Muscle layer of duodenum (tissue), 2 donors: ENCODE data around the gene NDUFB8.

ENCODE experiments used
- H3K27ac ChIP-seq: one replicate; pipeline ENCODE4 v1.7.0; 2013; ENCODE audit warnings: mild to moderate bottlenecking, low read length
- H3K27me3 ChIP-seq: one replicate; pipeline ENCODE4 v1.7.0; 2013; ENCODE audit warnings: low read depth, mild to moderate bottlenecking, control low read depth, low read length
- H3K36me3 ChIP-seq, 2 donors: one replicate each; pipeline ENCODE4 v1.7.0; 2013; ENCODE audit warnings: low read length in 2 of 2, control low read depth in 1 of 2, mild to moderate bottlenecking in 1 of 2; ENCODE audit not compliant: insufficient read depth in 2 of 2, control insufficient read depth in 1 of 2
- H3K4me1 ChIP-seq, 2 donors: one replicate each; pipeline ENCODE4 v1.7.0; 2013; ENCODE audit warnings: low read length in 2 of 2, mild to moderate bottlenecking in 2 of 2, control low read depth in 1 of 2, moderate library complexity in 1 of 2; ENCODE audit not compliant: insufficient read depth in 2 of 2, control insufficient read depth in 1 of 2
- H3K4me3 ChIP-seq, 2 donors: one replicate each; pipeline ENCODE4 v1.7.0; 2013; ENCODE audit warnings: low read length in 2 of 2, low read depth in 1 of 2, mild to moderate bottlenecking in 1 of 2
- H3K9me3 ChIP-seq, 2 donors: one replicate each; pipeline ENCODE4 v1.7.0; 2013; ENCODE audit warnings: low read length in 2 of 2, control low read depth in 1 of 2, mild to moderate bottlenecking in 1 of 2; ENCODE audit not compliant: control insufficient read depth in 1 of 2
- donor health status: healthy.

NDUFB8 gene

DNA sequence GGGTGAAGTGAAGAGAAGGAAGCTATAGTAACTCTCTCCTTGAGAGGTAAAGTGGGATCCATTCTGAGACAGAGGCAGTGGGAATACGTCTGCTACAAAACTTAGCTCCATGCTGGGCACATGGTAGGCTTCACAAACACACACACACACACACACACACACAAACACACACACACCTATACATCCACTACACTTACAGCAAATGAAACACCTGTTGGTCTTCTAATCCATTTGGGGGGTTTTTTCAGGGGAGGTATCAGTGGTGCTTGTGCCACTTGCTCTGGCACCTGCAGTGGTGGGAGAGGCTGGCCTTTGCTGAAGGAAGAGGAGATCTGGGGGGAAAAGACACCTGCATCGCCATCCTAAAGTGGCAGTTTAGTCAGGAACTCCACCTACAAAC is 24.5 kb downstream of the NDUFB8 start:
- Histone ChIP-seq H3K4me1 (no peaks in the 10 kb centered on the region), H3K36me3 (peaks cover 33 to 80% of the 10 kb centered on the region in 2 donors), H3K27ac (no peak overlapping the region), H3K27me3 (no peaks in the 10 kb centered on the region), H3K4me3 (no peak overlapping the region), H3K9me3 (no peaks in the 10 kb centered on the region)

- Histone ChIP-seq H3K9me3 (no peaks in the 10 kb centered on the region), H3K27me3 (no peaks in the 10 kb centered on the region), H3K27ac (no peak overlapping the region), H3K4me1 (no peaks in the 10 kb centered on the region), H3K36me3 (peaks cover 41 to 80% of the 10 kb centered on the region in 2 donors), H3K4me3 (no peak overlapping the region)
Observed at GRCh38 chr10:100504096-100504495, 25.6 kb downstream of the NDUFB8 start.

DNA sequence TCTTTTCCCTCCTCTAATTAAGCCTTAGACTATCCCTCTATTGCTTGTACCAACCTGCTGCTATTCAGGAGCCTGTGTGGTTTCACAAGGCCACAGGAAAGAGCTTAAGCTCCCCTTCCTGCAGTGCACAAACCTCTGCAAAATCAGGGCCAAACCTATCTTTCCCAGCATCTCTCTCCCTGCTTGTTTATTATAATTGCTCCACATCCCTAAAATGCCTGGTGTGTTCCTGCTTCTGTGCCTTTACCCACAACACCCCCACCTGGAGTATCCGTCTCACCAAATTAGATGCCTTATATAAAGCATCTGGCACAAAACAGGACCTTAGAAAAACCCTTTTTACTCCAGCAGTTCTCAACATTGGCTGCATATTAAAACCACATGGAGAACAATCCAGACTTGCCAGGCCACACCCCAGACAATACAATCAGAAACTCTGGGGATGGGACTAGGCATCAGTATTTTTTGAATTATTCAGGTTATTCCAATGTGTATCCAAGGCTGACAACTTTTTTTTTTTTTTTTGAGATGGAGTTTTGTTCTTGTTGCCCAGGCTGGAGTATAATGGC is 26.7 kb downstream of the NDUFB8 start:
- H3K9me3 ChIP-seq = no peaks in the 10 kb centered on the region
- H3K4me1 ChIP-seq = no peaks in the 10 kb centered on the region
- H3K4me3 ChIP-seq = no peak overlapping the region
- peaks cover 44 to 84% of the 10 kb centered on the region in 2 donors for H3K36me3 ChIP-seq
- H3K27me3 ChIP-seq = no peaks in the 10 kb centered on the region
- H3K27ac ChIP-seq = no peak overlapping the region

DNA sequence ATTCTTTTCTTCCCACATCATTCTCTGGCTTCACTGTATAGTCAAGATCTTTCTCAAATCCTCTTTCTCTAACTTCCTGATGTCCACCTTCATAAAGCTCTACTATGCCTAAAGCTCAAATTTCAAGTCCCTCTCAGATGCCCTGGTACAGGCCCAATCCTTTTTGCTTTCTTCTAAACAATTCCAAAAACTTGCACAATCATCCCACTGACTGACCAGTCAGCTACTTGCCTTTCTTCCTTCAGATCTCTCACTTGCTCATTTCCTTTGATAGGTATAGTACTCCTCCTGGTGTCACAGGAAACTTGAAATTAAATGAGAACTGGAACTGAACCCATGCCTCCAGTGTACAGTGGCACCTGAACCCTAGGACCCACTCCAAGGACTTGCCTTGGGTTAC is 28.2 kb downstream of the NDUFB8 start:
- Histone ChIP-seq H3K36me3 (peaks cover 59 to 84% of the 10 kb centered on the region in 2 donors), H3K27ac (no peak overlapping the region), H3K4me3 (no peak overlapping the region), H3K9me3 (no peaks in the 10 kb centered on the region), H3K27me3 (no peaks in the 10 kb centered on the region), H3K4me1 (no peaks in the 10 kb centered on the region)

GRCh38 chr10:100498059-100498458 is 31.6 kb downstream of the NDUFB8 start:
- Histone ChIP-seq H3K9me3 (no peaks in the 10 kb centered on the region), H3K27me3 (no peaks in the 10 kb centered on the region), H3K36me3 (peaks cover 54 to 85% of the 10 kb centered on the region in 2 donors), H3K4me3 (no peak overlapping the region), H3K4me1 (no peaks in the 10 kb centered on the region), H3K27ac (no peak overlapping the region)

DNA sequence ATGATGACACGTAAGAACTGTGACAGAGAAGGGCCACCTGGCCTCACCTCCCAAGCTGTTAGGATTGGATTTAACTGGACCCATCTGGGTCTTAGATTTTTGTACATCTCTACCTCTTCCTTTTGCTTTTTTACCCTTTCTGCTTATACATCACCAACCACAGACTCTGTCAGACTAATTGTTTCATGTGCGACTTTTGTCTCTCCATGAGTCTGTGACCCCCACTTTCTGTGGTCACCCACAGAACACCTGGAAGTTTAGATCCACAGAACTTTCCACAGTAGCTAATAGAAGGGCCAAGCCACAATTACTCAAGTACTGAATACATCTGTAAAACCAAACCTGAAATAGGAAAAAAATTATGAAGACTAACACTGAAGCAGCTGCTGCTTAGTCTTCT is 33.1 kb downstream of the NDUFB8 start:
- no peak overlapping the region for H3K4me3 ChIP-seq
- no peaks in the 10 kb centered on the region for H3K9me3 ChIP-seq
- no peaks in the 10 kb centered on the region for H3K27me3 ChIP-seq
- peaks cover 41 to 78% of the 10 kb centered on the region in 2 donors for H3K36me3 ChIP-seq
- H3K4me1 ChIP-seq = no peaks in the 10 kb centered on the region
- no peak overlapping the region for H3K27ac ChIP-seq

GRCh38 chr10:100490531-100490930 is 39.1 kb downstream of the NDUFB8 start:
- H3K4me1 ChIP-seq = no peaks in the 10 kb centered on the region
- H3K36me3 ChIP-seq = peaks cover 27 to 63% of the 10 kb centered on the region in 2 donors
- no peak overlapping the region for H3K27ac ChIP-seq
- no peaks in the 10 kb centered on the region for H3K9me3 ChIP-seq
- no peak overlapping the region for H3K4me3 ChIP-seq
- H3K27me3 ChIP-seq = no peaks in the 10 kb centered on the region

DNA sequence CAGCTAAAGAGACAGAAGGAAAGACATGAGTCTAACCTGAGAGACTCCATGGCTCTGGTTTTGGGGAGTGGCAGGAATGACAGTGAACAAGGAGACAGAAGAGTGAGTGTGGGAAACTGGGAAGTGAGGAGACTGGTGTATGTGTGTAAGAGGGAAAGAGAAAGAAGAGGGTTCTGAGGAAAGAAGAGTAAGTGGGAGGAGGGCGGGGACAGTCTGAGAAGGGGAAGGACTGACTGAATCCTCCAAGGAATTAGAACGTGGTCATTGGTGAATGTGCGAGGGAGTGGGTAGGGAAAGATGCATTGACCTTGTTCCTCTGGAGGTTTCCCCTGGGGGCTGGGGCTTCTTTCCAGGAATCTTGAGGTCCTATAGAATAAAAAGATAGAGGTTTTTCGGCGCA is 40.3 kb downstream of the NDUFB8 start:
- Histone ChIP-seq H3K4me3 (no peak overlapping the region), H3K36me3 (peaks cover 27 to 57% of the 10 kb centered on the region in 2 donors)

DNA sequence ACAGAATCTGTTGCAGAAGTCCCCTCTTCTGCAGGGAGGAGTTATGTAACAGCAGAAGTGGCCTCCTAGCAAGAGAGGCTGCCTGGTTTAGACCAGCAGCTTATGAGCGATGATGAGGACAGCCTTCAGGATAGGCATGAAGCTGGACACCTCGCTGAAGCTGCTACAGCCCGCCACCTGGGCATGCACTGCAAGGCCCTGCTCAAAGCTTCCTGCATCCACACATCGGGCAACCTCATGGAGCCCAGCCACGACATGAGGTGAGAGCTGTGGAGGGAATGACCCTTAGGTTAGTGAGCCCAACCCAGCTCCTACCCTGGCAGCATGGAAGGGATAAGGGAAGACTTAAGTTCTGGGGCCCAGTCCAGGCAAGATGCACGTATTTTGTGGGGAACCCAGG is 42.1 kb downstream of the NDUFB8 start:
- Histone ChIP-seq H3K27me3 (peaks cover 4% of the 10 kb centered on the region), H3K9me3 (no peaks in the 10 kb centered on the region), H3K4me1 (peaks cover 0 to 7% of the 10 kb centered on the region in 2 donors), H3K36me3 (peaks cover 27 to 56% of the 10 kb centered on the region in 2 donors), H3K27ac (no peak overlapping the region), H3K4me3 (no peak overlapping the region)

More for the DNA sequence above, 40.3 kb downstream of the NDUFB8 start:
- H3K27me3 ChIP-seq = no peaks in the 10 kb centered on the region
- no peak overlapping the region for H3K27ac ChIP-seq
- H3K4me1 ChIP-seq = no peaks in the 10 kb centered on the region
- H3K9me3 ChIP-seq = no peaks in the 10 kb centered on the region

GRCh38 chr10:100485801-100486495 is 43.7 kb downstream of the NDUFB8 start:
- no peak overlapping the region for H3K27ac ChIP-seq
- H3K9me3 ChIP-seq = no peaks in the 10 kb centered on the region
- H3K27me3 ChIP-seq = peaks cover 4% of the 10 kb centered on the region
- H3K36me3 ChIP-seq = peaks cover 27 to 49% of the 10 kb centered on the region in 2 donors
- H3K4me1 ChIP-seq = peaks cover 0 to 16% of the 10 kb centered on the region in 2 donors
- H3K4me3 ChIP-seq = no peak overlapping the region

GRCh38 chr10:100485366-100485765 is 44.3 kb downstream of the NDUFB8 start:
- no peaks in the 10 kb centered on the region for H3K9me3 ChIP-seq
- no peak overlapping the region for H3K27ac ChIP-seq
- no peak overlapping the region for H3K4me3 ChIP-seq

More at GRCh38 chr10:100485366-100485765, 44.3 kb downstream of the NDUFB8 start:
- Histone ChIP-seq H3K27me3 (peaks cover 7% of the 10 kb centered on the region), H3K4me1 (peaks cover 0 to 16% of the 10 kb centered on the region in 2 donors), H3K36me3 (peaks cover 27 to 45% of the 10 kb centered on the region in 2 donors)
